ENCODE measurements around the gene MBTPS1.
"Not testable (repeated sequence)": the region's sequence is repeated elsewhere in the genome, so short reads cannot be mapped to it uniquely, and the experiment has no call there.

- TF ChIP-seq CTCF, POLR2A (IDR thresholded peaks at IDR 0.05): not testable (repeated sequence)
These were observed 4.8 kb downstream of the MBTPS1 start for GRCh38 chr16:84111949-84112348.

Measured in esophagus squamous epithelium (tissue), 4 donors.